HG03520 (cell line): ENCODE results near the gene ATP6V0D1.
"Not testable (repeated sequence)": the region's sequence is repeated elsewhere in the genome, so short reads cannot be mapped to it uniquely, and the experiment has no call there.

Experiments used
- ATAC-seq: cut with Tn5 transposase; IDR thresholded peaks from one replicate; pipeline ENCODE4 v1.9.1; 2021; ENCODE audit warnings: mild to moderate bottlenecking, moderate library complexity; ENCODE audit not compliant: unreplicated experiment

Gene ATP6V0D1

GRCh38 chr16:67429799-67430503 lies 51.0 kb downstream of the ATP6V0D1 start:
- no peak for ATAC-seq

DNA sequence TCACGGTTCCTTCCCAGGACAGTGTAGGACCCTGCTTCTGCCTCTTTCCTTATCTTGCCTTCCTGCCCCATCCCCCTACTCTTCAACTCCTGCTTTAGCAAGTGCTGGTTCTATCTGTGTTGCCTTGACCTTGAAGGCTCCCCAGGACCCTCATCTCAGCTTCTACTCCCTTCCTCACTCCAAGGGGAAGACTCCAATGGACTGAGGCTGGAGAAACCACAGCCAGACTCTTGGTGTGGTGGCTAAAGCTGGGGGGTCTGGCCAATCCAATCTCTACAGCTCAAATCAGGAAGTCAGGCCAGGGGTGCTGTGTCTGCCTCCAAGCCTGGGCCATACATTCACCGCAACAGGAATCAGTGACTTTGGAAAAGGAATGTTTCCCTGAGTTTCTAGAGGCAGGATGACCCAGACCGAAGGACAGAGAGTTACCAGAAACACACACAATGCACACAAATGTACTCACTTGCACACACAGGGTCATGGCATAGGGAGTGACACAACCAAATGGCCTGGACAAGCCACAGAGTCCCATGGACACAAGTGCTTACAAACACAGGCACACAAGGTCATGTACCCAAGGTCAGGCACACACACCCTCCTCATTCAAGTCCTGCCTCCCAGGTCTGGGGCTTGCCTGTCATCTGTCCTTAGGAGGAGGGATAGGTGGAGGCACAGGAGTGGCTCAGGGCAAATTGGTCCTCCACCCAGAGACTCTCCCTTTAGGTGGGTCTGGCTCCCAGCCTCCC lies 51.7 kb downstream of the ATP6V0D1 start:
- ATAC-seq: no peak

- ATAC-seq: no peak
Measured at GRCh38 chr16:67428146-67428731, 52.7 kb downstream of the ATP6V0D1 start.

DNA sequence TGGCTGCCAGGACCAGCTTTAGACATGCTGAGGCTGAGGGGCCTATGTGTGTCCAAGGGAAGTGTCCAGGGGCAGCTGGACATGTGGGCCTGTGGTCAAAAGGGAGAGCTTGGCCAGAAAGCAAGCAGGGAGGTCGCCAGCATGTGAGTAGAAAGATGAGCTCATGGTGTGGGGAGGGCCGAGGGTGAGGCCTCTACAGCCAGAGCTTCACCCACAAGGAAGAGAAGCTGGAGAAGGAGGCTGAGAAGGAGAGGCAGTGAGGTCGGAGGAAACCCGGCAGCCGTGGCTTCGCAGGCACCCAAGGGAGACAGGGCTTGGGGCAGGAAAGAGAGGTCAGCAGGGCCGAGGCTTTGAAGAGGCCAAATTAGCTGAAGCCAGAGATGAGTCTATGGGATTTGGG lies 54.0 kb downstream of the ATP6V0D1 start:
- ATAC-seq: no peak

DNA sequence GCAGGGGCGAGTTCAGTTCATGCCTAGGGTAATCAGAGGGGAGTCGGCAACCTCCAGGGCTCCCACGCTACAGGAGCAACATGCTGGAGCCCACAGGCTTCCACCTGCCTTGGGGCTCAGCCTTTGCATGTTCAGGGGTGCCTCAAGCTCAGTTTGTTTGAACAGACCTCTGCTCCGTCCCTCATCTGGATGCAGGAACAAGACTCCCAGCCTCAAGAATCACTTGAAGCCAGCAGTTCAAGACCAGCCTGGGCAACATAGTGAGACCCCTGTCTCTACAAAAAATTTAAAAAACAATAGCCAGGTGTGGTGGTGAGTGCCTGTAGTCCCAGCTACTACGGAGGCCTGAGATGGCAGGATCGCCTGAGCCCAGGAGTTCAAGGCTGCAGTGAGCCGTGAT lies 54.9 kb downstream of the ATP6V0D1 start:
- ATAC-seq: no peak

DNA sequence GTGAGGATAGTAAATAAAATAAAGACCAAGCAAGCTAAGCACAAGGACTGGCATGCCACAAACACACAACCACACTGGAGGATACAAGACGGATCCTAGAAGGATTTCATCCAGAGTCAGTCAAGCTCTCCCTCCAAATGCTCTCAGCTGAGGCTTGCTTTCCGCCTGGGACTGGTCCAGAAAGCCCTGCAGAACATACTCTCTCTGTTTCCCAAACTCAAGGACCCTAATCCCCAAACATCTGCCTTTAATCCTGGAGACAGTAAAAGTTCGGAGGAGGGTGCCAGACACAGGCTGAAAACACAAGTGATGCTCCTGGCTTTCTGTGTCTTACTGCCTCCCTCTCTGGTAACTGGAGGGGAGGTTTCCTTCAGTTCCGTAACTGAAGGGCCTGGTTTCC lies 55.4 kb downstream of the ATP6V0D1 start:
- no peak for ATAC-seq

DNA sequence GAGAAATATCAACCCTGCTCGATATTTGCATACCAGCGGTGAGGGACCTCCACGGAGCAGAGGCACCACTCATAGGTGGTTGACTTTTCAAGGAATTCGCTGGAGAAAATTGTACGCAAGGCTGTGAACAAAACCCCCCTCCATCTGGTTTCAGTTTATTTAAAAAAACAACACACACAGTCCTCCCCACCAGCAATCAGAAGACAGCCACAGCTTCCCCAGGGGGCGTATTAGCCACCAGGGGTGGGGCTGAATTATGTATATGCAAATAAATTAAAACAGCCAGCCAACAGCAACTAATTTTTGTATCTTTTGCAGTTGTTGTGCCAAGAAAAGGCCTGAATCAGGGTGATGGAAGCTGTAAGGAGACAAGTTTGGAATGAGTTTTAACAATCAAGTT lies 55.9 kb downstream of the ATP6V0D1 start:
- no peak for ATAC-seq

DNA sequence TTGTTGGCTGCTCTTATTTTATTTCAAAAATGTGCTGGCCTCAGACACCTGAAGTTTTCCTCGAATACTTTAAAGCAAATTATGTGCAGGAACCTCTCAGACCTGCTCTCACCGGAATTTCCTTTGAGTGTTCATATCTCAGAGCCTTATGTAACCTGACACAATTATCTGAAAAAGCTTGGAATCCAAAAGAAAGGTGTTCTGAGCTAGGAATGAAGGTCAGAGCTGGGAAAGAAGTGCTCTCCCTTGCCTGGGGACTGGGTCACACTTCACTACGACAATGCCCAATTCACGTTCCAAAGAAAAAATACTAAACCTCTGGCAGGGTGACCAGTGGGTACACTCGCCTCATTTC lies 56.7 kb downstream of the ATP6V0D1 start:
- no peak for ATAC-seq

- no peak for ATAC-seq
Measured at GRCh38 chr16:67423611-67424260, 57.2 kb downstream of the ATP6V0D1 start.

- ATAC-seq: no peak
Measured at GRCh38 chr16:67423015-67423414, 57.9 kb downstream of the ATP6V0D1 start.

- ATAC-seq: no peak
Measured at GRCh38 chr16:67421030-67421429, 59.9 kb downstream of the ATP6V0D1 start.

GRCh38 chr16:67419931-67420330 lies 61.0 kb downstream of the ATP6V0D1 start:
- no peak for ATAC-seq

DNA sequence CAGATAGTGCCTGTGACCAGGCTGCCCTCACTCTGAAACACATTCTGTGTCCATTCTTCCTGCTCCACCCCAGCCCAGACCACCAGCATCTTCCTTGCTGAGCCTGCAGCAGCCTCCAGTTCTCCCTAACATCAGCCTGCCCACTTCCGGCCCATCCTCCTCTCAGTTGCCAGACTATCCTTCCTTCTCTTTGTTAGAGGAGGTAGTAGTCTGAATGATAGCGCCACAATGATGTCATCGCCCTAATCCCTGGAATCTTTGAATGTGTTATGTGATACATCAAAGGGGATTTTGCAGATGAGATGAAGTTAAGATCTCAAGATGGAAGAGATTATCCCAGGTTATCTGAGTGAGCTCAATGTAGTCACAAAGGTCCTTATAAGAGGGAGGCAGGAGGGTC lies 61.5 kb downstream of the ATP6V0D1 start:
- ATAC-seq: no peak

GRCh38 chr16:67417333-67418061 lies 63.5 kb downstream of the ATP6V0D1 start:
- no peak for ATAC-seq

DNA sequence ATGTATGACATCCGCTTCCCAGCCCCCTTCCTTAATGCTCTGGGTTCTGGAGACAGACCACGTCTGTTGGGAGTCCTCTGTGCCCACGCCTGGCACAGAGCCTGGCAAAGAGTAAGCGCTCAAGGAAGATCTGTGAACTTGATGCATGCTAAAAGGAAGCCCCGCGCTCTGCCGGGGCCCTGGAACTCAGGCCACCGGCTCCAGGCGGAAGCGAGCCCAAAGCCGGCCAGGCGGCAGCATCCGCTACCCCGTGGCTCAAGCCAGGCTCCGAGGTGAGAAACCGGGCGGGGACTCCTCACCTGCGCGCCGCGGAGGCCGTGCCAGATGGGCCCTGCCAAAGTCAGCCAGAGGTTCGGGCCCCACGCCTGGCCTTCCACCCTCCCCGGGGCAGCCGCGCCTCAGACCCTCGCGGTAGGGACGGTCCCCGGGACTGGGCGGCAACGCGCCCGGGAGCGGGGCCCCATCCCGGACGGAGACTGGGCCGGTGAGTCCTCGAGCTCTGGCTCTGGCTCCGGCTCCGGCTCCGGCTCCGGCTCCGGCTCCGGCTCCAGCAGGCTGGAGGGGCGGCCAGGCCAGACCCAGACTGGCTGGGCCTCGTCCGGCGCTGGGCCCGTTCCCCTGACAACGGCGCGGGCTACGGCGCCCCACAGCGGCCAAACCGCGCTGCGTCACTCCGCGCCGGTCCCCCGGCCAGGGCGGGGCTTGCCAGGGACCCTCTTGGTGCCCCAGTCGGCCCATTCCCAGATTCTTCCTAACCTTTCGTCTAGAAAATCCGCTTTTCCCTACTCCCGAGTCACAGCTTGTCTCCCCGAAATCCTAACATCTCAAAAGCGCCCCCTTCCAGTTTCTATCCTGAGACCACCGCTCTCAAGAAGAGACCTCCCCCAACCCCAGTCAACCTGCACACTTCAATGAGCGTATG lies 64.8 kb downstream of the ATP6V0D1 start, which contains the start of gene ZDHHC1:
ZDHHC1 (minus strand) TSS at position 606 of the 922 bp plus-strand sequence. CDS start 8,702 bp downstream, outside the sequence.
- ATAC-seq: no peak

GRCh38 chr16:67415421-67415820 lies 65.5 kb downstream of the ATP6V0D1 start:
- ATAC-seq: not testable (repeated sequence)

GRCh38 chr16:67413978-67414911 lies 66.7 kb downstream of the ATP6V0D1 start:
- ATAC-seq: no peak

- no peak for ATAC-seq
Measured at GRCh38 chr16:67412294-67412693, 68.7 kb downstream of the ATP6V0D1 start.

DNA sequence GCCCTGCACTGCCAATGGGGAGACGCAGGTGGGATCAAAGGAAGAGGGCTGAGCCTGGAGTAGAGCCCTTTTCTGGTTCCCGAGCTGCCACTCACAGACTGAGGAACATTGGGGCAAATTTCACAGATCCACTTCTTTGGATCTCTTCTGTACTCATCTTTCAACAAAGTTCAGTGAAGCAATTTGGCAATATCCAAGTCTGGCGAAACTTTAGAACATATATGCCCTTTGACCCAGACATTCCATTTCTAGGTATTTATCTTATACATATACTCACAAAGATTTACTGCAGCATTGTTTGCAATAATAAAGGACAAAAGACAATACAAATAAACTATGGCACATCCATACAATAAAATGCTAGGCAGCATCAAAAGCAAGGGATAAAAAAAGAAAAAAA lies 69.6 kb downstream of the ATP6V0D1 start:
- no peak for ATAC-seq
